ENCODE results near the gene PGP.

PGP gene

GRCh38 chr16:2228161-2228824 is 13.7 kb upstream of the PGP start:
- Histone ChIP-seq H3K4ac (ENCODE audit: low read depth, low read length) (no peak overlapping the region), H4K8ac (ENCODE audit: low read depth, low read length) (no peak overlapping the region), H4K12ac (ENCODE audit: low read depth, low read length) (no peak overlapping the region), H4K91ac (ENCODE audit: low read depth, low read length) (no peak overlapping the region), H2AK5ac (ENCODE audit: low read length) (no peak overlapping the region), H3K14ac (ENCODE audit: low read length) (no peak overlapping the region), H3K9ac (ENCODE audit: low read length) (no peak overlapping the region), H3K27ac (ENCODE audit: low read depth, low read length) (no peak overlapping the region), H3K27me3 (ENCODE audit: insufficient read depth, low read length) (no peaks in the 10 kb centered on the region), H2BK5ac (ENCODE audit: low read depth, low read length, poor library complexity) (no peak overlapping the region), H3K79me2 (ENCODE audit: control insufficient read depth, insufficient read depth, low read length, poor library complexity) (peaks cover 16% of the 10 kb centered on the region), H3K9me3 (ENCODE audit: insufficient read depth, low read depth, low read length) (peaks cover 2% of the 10 kb centered on the region), H2AFZ (ENCODE audit: insufficient read depth, low read length, poor library complexity) (no peak overlapping the region), H3K18ac (ENCODE audit: low read length) (peak overlapping the region; percentile 21), H3K4me1 (ENCODE audit: control insufficient read depth in 1 of 2, insufficient read depth in 2 of 2, low read length in 2 of 2) (peaks cover 0 to 9% of the 10 kb centered on the region in 2 experiments), H3K23ac (ENCODE audit: low read length) (no peak overlapping the region), H3K36me3 (ENCODE audit: control insufficient read depth in 1 of 2, insufficient read depth in 2 of 2, low read length in 2 of 2) (peaks cover 48 to 58% of the 10 kb centered on the region in 2 experiments), H3K4me2 (ENCODE audit: low read length) (no peak overlapping the region), H3K79me1 (ENCODE audit: low read length) (peaks cover 6% of the 10 kb centered on the region), H3K4me3 (ENCODE audit: low read depth, low read length) (no peak overlapping the region), H2BK12ac (ENCODE audit: low read length) (no peak overlapping the region), H2BK120ac (ENCODE audit: insufficient read depth, low read length, poor library complexity) (no peak overlapping the region)
- no CpG with 5 or more reads among the region's 25 CpGs for WGBS (ENCODE audit: extremely low coverage, insufficient coverage, insufficient read length)
- no peak for DNase-seq

- Histone ChIP-seq H3K4me3 (ENCODE audit: low read depth, low read length) (no peak overlapping the region), H3K27me3 (ENCODE audit: insufficient read depth, low read length) (no peaks in the 10 kb centered on the region), H4K8ac (ENCODE audit: low read depth, low read length) (no peak overlapping the region), H2BK12ac (ENCODE audit: low read length) (no peak overlapping the region), H3K14ac (ENCODE audit: low read length) (no peak overlapping the region), H3K9me3 (ENCODE audit: insufficient read depth, low read depth, low read length) (peaks cover 2% of the 10 kb centered on the region), H3K4me2 (ENCODE audit: low read length) (no peak overlapping the region), H3K79me1 (ENCODE audit: low read length) (peaks cover 6% of the 10 kb centered on the region), H4K91ac (ENCODE audit: low read depth, low read length) (no peak overlapping the region), H3K18ac (ENCODE audit: low read length) (no peak overlapping the region), H3K27ac (ENCODE audit: low read depth, low read length) (no peak overlapping the region), H2AK5ac (ENCODE audit: low read length) (no peak overlapping the region), H3K79me2 (ENCODE audit: control insufficient read depth, insufficient read depth, low read length, poor library complexity) (peaks cover 16% of the 10 kb centered on the region), H2BK5ac (ENCODE audit: low read depth, low read length, poor library complexity) (no peak overlapping the region), H3K36me3 (ENCODE audit: control insufficient read depth in 1 of 2, insufficient read depth in 2 of 2, low read length in 2 of 2) (peaks cover 34 to 44% of the 10 kb centered on the region in 2 experiments), H3K23ac (ENCODE audit: low read length) (no peak overlapping the region), H4K12ac (ENCODE audit: low read depth, low read length) (no peak overlapping the region), H3K4ac (ENCODE audit: low read depth, low read length) (peak overlapping the region; percentile 61), H2AFZ (ENCODE audit: insufficient read depth, low read length, poor library complexity) (no peak overlapping the region), H2BK120ac (ENCODE audit: insufficient read depth, low read length, poor library complexity) (no peak overlapping the region), H3K4me1 (ENCODE audit: control insufficient read depth in 1 of 2, insufficient read depth in 2 of 2, low read length in 2 of 2) (peaks cover 0 to 9% of the 10 kb centered on the region in 2 experiments), H3K9ac (ENCODE audit: low read length) (peak overlapping the region; percentile 45)
- WGBS (ENCODE audit: extremely low coverage, insufficient coverage, insufficient read length) = no CpG with 5 or more reads among the region's 6 CpGs
- DNase-seq = no peak
Measured at GRCh38 chr16:2226918-2227317, 12.3 kb upstream of the PGP start.

GRCh38 chr16:2226245-2226793 is 11.7 kb upstream of the PGP start:
- Histone ChIP-seq H3K4me1 (ENCODE audit: control insufficient read depth in 1 of 2, insufficient read depth in 2 of 2, low read length in 2 of 2) (peaks cover 0 to 6% of the 10 kb centered on the region in 2 experiments), H3K4me2 (ENCODE audit: low read length) (no peak overlapping the region), H2AFZ (ENCODE audit: insufficient read depth, low read length, poor library complexity) (no peak overlapping the region), H3K4ac (ENCODE audit: low read depth, low read length) (peak overlapping the region; percentile 61), H3K23ac (ENCODE audit: low read length) (no peak overlapping the region), H3K14ac (ENCODE audit: low read length) (no peak overlapping the region), H3K9me3 (ENCODE audit: insufficient read depth, low read depth, low read length) (peaks cover 2% of the 10 kb centered on the region), H3K36me3 (ENCODE audit: control insufficient read depth in 1 of 2, insufficient read depth in 2 of 2, low read length in 2 of 2) (peaks cover 29 to 39% of the 10 kb centered on the region in 2 experiments), H2BK5ac (ENCODE audit: low read depth, low read length, poor library complexity) (no peak overlapping the region), H3K18ac (ENCODE audit: low read length) (no peak overlapping the region), H3K79me2 (ENCODE audit: control insufficient read depth, insufficient read depth, low read length, poor library complexity) (peaks cover 16% of the 10 kb centered on the region), H3K9ac (ENCODE audit: low read length) (peak overlapping the region; percentile 43), H3K79me1 (ENCODE audit: low read length) (peaks cover 6% of the 10 kb centered on the region), H2BK12ac (ENCODE audit: low read length) (no peak overlapping the region), H3K27me3 (ENCODE audit: insufficient read depth, low read length) (no peaks in the 10 kb centered on the region), H3K27ac (ENCODE audit: low read depth, low read length) (no peak overlapping the region), H3K4me3 (ENCODE audit: low read depth, low read length) (no peak overlapping the region), H4K12ac (ENCODE audit: low read depth, low read length) (no peak overlapping the region), H2BK120ac (ENCODE audit: insufficient read depth, low read length, poor library complexity) (no peak overlapping the region), H4K8ac (ENCODE audit: low read depth, low read length) (no peak overlapping the region), H4K91ac (ENCODE audit: low read depth, low read length) (no peak overlapping the region), H2AK5ac (ENCODE audit: low read length) (no peak overlapping the region)
- DNase-seq = no peak
- no CpG with 5 or more reads among the region's 9 CpGs for WGBS (ENCODE audit: extremely low coverage, insufficient coverage, insufficient read length)

GRCh38 chr16:2223942-2224486 is 9.4 kb upstream of the PGP start:
- Histone ChIP-seq H3K4ac (ENCODE audit: low read depth, low read length) (peak overlapping the region; percentile 76), H3K27me3 (ENCODE audit: insufficient read depth, low read length) (no peaks in the 10 kb centered on the region), H2AK5ac (ENCODE audit: low read length) (peak overlapping the region; percentile 82), H4K12ac (ENCODE audit: low read depth, low read length) (peak overlapping the region; percentile 54), H3K4me3 (ENCODE audit: low read depth, low read length) (peak overlapping the region; percentile 93), H3K14ac (ENCODE audit: low read length) (peak overlapping the region; percentile 90), H2BK12ac (ENCODE audit: low read length) (no peak overlapping the region), H4K8ac (ENCODE audit: low read depth, low read length) (peak overlapping the region; percentile 68), H2AFZ (ENCODE audit: insufficient read depth, low read length, poor library complexity) (peak overlapping the region; percentile 42), H3K36me3 (ENCODE audit: control insufficient read depth in 1 of 2, insufficient read depth in 2 of 2, low read length in 2 of 2) (peaks cover 14 to 19% of the 10 kb centered on the region in 2 experiments), H3K23ac (ENCODE audit: low read length) (no peak overlapping the region), H3K9me3 (ENCODE audit: insufficient read depth, low read depth, low read length) (peaks cover 2% of the 10 kb centered on the region), H3K79me2 (ENCODE audit: control insufficient read depth, insufficient read depth, low read length, poor library complexity) (peaks cover 16% of the 10 kb centered on the region), H4K91ac (ENCODE audit: low read depth, low read length) (peak overlapping the region; percentile 60), H3K9ac (ENCODE audit: low read length) (peak overlapping the region; percentile 96), H3K4me1 (ENCODE audit: control insufficient read depth in 1 of 2, insufficient read depth in 2 of 2, low read length in 2 of 2) (peaks cover 0 to 6% of the 10 kb centered on the region in 2 experiments), H3K18ac (ENCODE audit: low read length) (peak overlapping the region; percentile 34), H2BK120ac (ENCODE audit: insufficient read depth, low read length, poor library complexity) (peak overlapping the region; percentile 24), H3K27ac (ENCODE audit: low read depth, low read length) (peak overlapping the region; percentile 71), H3K4me2 (ENCODE audit: low read length) (peak overlapping the region; percentile 83), H2BK5ac (ENCODE audit: low read depth, low read length, poor library complexity) (peak overlapping the region; percentile 35), H3K79me1 (ENCODE audit: low read length) (peaks cover 6% of the 10 kb centered on the region)
- DNase-seq = peak; percentile 54 to 62
- WGBS (ENCODE audit: extremely low coverage, insufficient coverage, insufficient read length) = no CpG with 5 or more reads among the region's 22 CpGs

All from trophoblast cell (in vitro differentiated cells and primary cell).